Stromal cell of bone marrow (primary cell): ENCODE measurements around the gene ZDHHC14.

Experiments
- DNase-seq: peaks from one replicate; pipeline ENCODE4 v3.0.0-alpha.2; 2012; ENCODE audit warnings: low read depth

The ZDHHC14 gene

GRCh38 chr6:157599191-157599590 is 218.2 kb downstream of the ZDHHC14 start:
- no peak for DNase-seq

GRCh38 chr6:157600807-157601206 is 219.8 kb downstream of the ZDHHC14 start:
- no peak for DNase-seq

GRCh38 chr6:157602521-157603295 is 221.7 kb downstream of the ZDHHC14 start:
- DNase-seq: no peak

- DNase-seq: no peak
Observed at GRCh38 chr6:157603314-157603940, 222.4 kb downstream of the ZDHHC14 start.

- DNase-seq: no peak
Observed at GRCh38 chr6:157603971-157604370, 223.0 kb downstream of the ZDHHC14 start.

GRCh38 chr6:157604816-157605215 is 223.8 kb downstream of the ZDHHC14 start:
- DNase-seq: no peak

- no peak for DNase-seq
Observed at GRCh38 chr6:157605484-157605883, 224.5 kb downstream of the ZDHHC14 start.

GRCh38 chr6:157606516-157606915 is 225.5 kb downstream of the ZDHHC14 start:
- no peak for DNase-seq

GRCh38 chr6:157607317-157608109 is 226.5 kb downstream of the ZDHHC14 start:
- no peak for DNase-seq

GRCh38 chr6:157608221-157609075 is 227.5 kb downstream of the ZDHHC14 start:
- DNase-seq: no peak

- DNase-seq: no peak
Observed at GRCh38 chr6:157609117-157609516, 228.1 kb downstream of the ZDHHC14 start.

GRCh38 chr6:157609556-157609955 is 228.6 kb downstream of the ZDHHC14 start:
- DNase-seq: no peak

GRCh38 chr6:157610451-157610999 is 229.5 kb downstream of the ZDHHC14 start:
- no peak for DNase-seq

GRCh38 chr6:157611406-157611805 is 230.4 kb downstream of the ZDHHC14 start:
- no peak for DNase-seq

- DNase-seq: peak; percentile 79
Observed at GRCh38 chr6:157613011-157613522, 232.1 kb downstream of the ZDHHC14 start.

- DNase-seq: no peak
Observed at GRCh38 chr6:157614026-157614568, 233.1 kb downstream of the ZDHHC14 start.

GRCh38 chr6:157615420-157615769 is 234.4 kb downstream of the ZDHHC14 start:
- DNase-seq: no peak

- DNase-seq: no peak
Observed at GRCh38 chr6:157615951-157616350, 235.0 kb downstream of the ZDHHC14 start.

- DNase-seq: no peak
Observed at GRCh38 chr6:157620944-157621343, 240.0 kb downstream of the ZDHHC14 start.

- DNase-seq: no peak
Observed at GRCh38 chr6:157621406-157621805, 240.4 kb downstream of the ZDHHC14 start.

- no peak for DNase-seq
Observed at GRCh38 chr6:157622427-157622826, 241.4 kb downstream of the ZDHHC14 start.
